Stimulated activated CD8-positive, alpha-beta memory T cell treated with anti-CD3 and anti-CD28 coated beads, Interleukin-12 subunit alpha, Interleukin-12 subunit beta, amount 100 ng/mL, for 24 hours (primary cell): ENCODE results near the gene ODC1.

ENCODE experiments used
- DNase-seq: peaks from one replicate; pipeline ENCODE4 v3.0.0-alpha.2; 2020; ENCODE audit errors: extremely low read depth

Gene ODC1

GRCh38 chr2:10415048-10415447 lies 33.1 kb downstream of the ODC1 start:
- DNase-seq = no peak

GRCh38 chr2:10414591-10414990 lies 33.5 kb downstream of the ODC1 start:
- DNase-seq = no peak

GRCh38 chr2:10413991-10414451 lies 34.1 kb downstream of the ODC1 start:
- no peak for DNase-seq

- DNase-seq = no peak
Observed at GRCh38 chr2:10413503-10413902, 34.6 kb downstream of the ODC1 start.

- no peak for DNase-seq
Observed at GRCh38 chr2:10412380-10412779, 35.7 kb downstream of the ODC1 start.

- DNase-seq = no peak
Observed at GRCh38 chr2:10411557-10411956, 36.6 kb downstream of the ODC1 start.

GRCh38 chr2:10410823-10411437 lies 37.2 kb downstream of the ODC1 start:
- no peak for DNase-seq

- no peak for DNase-seq
Observed at GRCh38 chr2:10410001-10410822, 37.9 kb downstream of the ODC1 start.

- peak; percentile 47 for DNase-seq
Observed at GRCh38 chr2:10408649-10409579, 39.2 kb downstream of the ODC1 start.

GRCh38 chr2:10407841-10408648 lies 40.1 kb downstream of the ODC1 start:
- peak; percentile 36 for DNase-seq

- DNase-seq = no peak
Observed at GRCh38 chr2:10407432-10407831, 40.7 kb downstream of the ODC1 start.

- no peak for DNase-seq
Observed at GRCh38 chr2:10406491-10407188, 41.5 kb downstream of the ODC1 start.

GRCh38 chr2:10406016-10406415 lies 42.1 kb downstream of the ODC1 start:
- DNase-seq = no peak

GRCh38 chr2:10405448-10405847 lies 42.7 kb downstream of the ODC1 start:
- DNase-seq = no peak

GRCh38 chr2:10404324-10405143 lies 43.6 kb downstream of the ODC1 start:
- DNase-seq = no peak

GRCh38 chr2:10402653-10403215 lies 45.4 kb downstream of the ODC1 start:
- DNase-seq = no peak

- DNase-seq = no peak
Observed at GRCh38 chr2:10402062-10402585, 46.0 kb downstream of the ODC1 start.

GRCh38 chr2:10400978-10401951 lies 46.9 kb downstream of the ODC1 start:
- DNase-seq = no peak
